ENCODE data around the gene PTH2.

PTH2 gene

GRCh38 chr19:49409441-49410029, 13.7 kb downstream of the PTH2 start:
- FAIRE-seq, result no peak

- no peak for FAIRE-seq
Measured at GRCh38 chr19:49408816-49409440, 14.3 kb downstream of the PTH2 start.

- FAIRE-seq, result no peak
Measured at GRCh38 chr19:49407482-49408015, 15.7 kb downstream of the PTH2 start.

GRCh38 chr19:49407079-49407478, 16.2 kb downstream of the PTH2 start:
- FAIRE-seq, result no peak

- no peak for FAIRE-seq
Measured at GRCh38 chr19:49403404-49404187, 19.6 kb downstream of the PTH2 start.

- FAIRE-seq, result no peak
Measured at GRCh38 chr19:49400029-49400428, 23.2 kb downstream of the PTH2 start.

GRCh38 chr19:49398931-49399330, 24.3 kb downstream of the PTH2 start:
- FAIRE-seq, result no peak

GRCh38 chr19:49398001-49398615, 25.1 kb downstream of the PTH2 start:
- no peak for FAIRE-seq

- no peak for FAIRE-seq
Measured at GRCh38 chr19:49396738-49397505, 26.3 kb downstream of the PTH2 start.

- no peak for FAIRE-seq
Measured at GRCh38 chr19:49395581-49396407, 27.4 kb downstream of the PTH2 start.

- FAIRE-seq, result no peak
Measured at GRCh38 chr19:49393881-49394280, 29.4 kb downstream of the PTH2 start.

GRCh38 chr19:49391581-49392399, 31.5 kb downstream of the PTH2 start:
- FAIRE-seq, result no peak

GRCh38 chr19:49390929-49391359, 32.3 kb downstream of the PTH2 start:
- FAIRE-seq, result no peak

- FAIRE-seq, result no peak
Measured at GRCh38 chr19:49390131-49390928, 32.9 kb downstream of the PTH2 start.

GRCh38 chr19:49389406-49389805, 33.8 kb downstream of the PTH2 start:
- FAIRE-seq, result no peak

- no peak for FAIRE-seq
Measured at GRCh38 chr19:49387936-49388372, 35.3 kb downstream of the PTH2 start, which contains the start of gene KASH5. TSS of gene KASH5 (plus strand) at chr19:49388249. CDS start at chr19:49390884, 2,635 bp downstream.

- FAIRE-seq, result no peak
Measured at GRCh38 chr19:49383599-49383998, 39.6 kb downstream of the PTH2 start.

- no peak for FAIRE-seq
Measured at GRCh38 chr19:49382639-49383038, 40.6 kb downstream of the PTH2 start.

GRCh38 chr19:49380391-49380790, 42.9 kb downstream of the PTH2 start:
- FAIRE-seq, result no peak

- no peak for FAIRE-seq
Measured at GRCh38 chr19:49378512-49378911, 44.7 kb downstream of the PTH2 start.

Data from colon (tissue), 2 donors.